ENCODE data around the gene DHX34. TPM values are rescaled to one million over a fixed set of nuclear protein-coding genes. Genes with fewer than 3 reads are reported as not detected.

Gene DHX34
- total and polyA plus RNA-seq, 9 of the 15 experiments (the other 6 are each of a cell fraction or from before 2014, with no cell fraction given) = 0.36 to 42.0 (median 15.0) TPM

- ChIA-PET POLR2A (interaction anchor here (0.6 to 1.2 kb wide), 4 partner anchors 16 to 67 kb away, joined by 3 read pairs; no protein-coding TSS in a partner anchor), CTCF (ENCODE audit: low intra/inter-chr PET ratio) (no interaction called here)
- 78% methylated on average over 3 of the region's 3 CpGs for WGBS (ENCODE audit: insufficient coverage, low coverage, missing lambda C conversion rate)
- peaks cover 57% of the 10 kb centered on the region; the same call in 2 of the 3 replicates for H3K36me3 ChIP-seq (ENCODE audit: control insufficient read depth, insufficient read depth, low read length)
- H3K27me3 ChIP-seq (ENCODE audit: control insufficient read depth in 2 of 2, insufficient read depth in 2 of 2, low read length in 2 of 2) = no peaks in the 10 kb centered on the region
- peaks cover 3% of the 10 kb centered on the region; the same call in 1 of the 2 replicates for H4K20me1 ChIP-seq (replicated peaks; ENCODE audit: control insufficient read depth, insufficient read depth, low read length)
- H3K9ac ChIP-seq (ENCODE audit: insufficient read depth in 1 of 2, low read depth in 2 of 2, low read length in 2 of 2) = no peak overlapping the region
- DNase-seq (ENCODE audit: extremely low read depth in 1 of 4, low spot score in 3 of 4) = peak in 2 of 4 experiments; percentile 49 to 66
- no peaks in the 10 kb centered on the region for H3K9me3 ChIP-seq (replicated peaks; ENCODE audit: control insufficient read depth, insufficient read depth, low read depth, low read length)
- intact Hi-C loops (cut with micrococcal nuclease) (no loop called here), in situ Hi-C loops (cut with MboI) (no loop called here)
- peak; percentile 23 for FAIRE-seq
- H3K4me2 ChIP-seq (ENCODE audit: insufficient read depth, low read length) = peak overlapping the region; percentile 50
- H3K79me2 ChIP-seq (ENCODE audit: control insufficient read depth, insufficient read depth, low read length) = peaks cover 61% of the 10 kb centered on the region
- peaks cover 25 to 32% of the 10 kb centered on the region in 2 experiments for H3K4me1 ChIP-seq (replicated peaks in 1 of 2; ENCODE audit: control insufficient read depth in 2 of 2, insufficient read depth in 2 of 2, low read length in 2 of 2)
- peak; percentile 57 for ATAC-seq
- H2AFZ ChIP-seq (ENCODE audit: low read depth, low read length) = peak overlapping the region; percentile 21; the same call in 1 of the 2 replicates
- no TSS peak for BruUV-seq (replicated peaks)
- peak overlapping the region; percentile 67 for H3K27ac ChIP-seq (ENCODE audit: extremely low read depth, low read depth, low read length)
- peak overlapping the region; percentile 0; the same call in 1 of the 2 replicates for H3K4me3 ChIP-seq
- H3K9me1 ChIP-seq (ENCODE audit: control insufficient read depth, insufficient read depth, low read length) = no peaks in the 10 kb centered on the region
- TF ChIP-seq PML (IDR thresholded peaks at IDR 0.05; ENCODE audit: low read length) = no peak
- peak; percentile 94 for TF ChIP-seq RFX5 (IDR thresholded peaks at IDR 0.05; ENCODE audit: low read depth, low read length)
- TF ChIP-seq RBM15 (IDR thresholded peaks at IDR 0.05; ENCODE audit: insufficient read depth, low read length) = no peak
- TF ChIP-seq MNT (conservative IDR thresholded peaks at IDR 0.05) = no peak
- TF ChIP-seq NEUROD1 (IDR thresholded peaks at IDR 0.05; ENCODE audit: borderline replicate concordance, low read depth, low read length, partially characterized antibody) = no peak
- 0 out of 2 replicates have a peak, but pooled peaks have one; percentile 38 for TF ChIP-seq FOXJ2 (tag; IDR thresholded peaks at IDR 0.05)
- no peak for TF ChIP-seq ZNF134 (CRISPR knock-in tag; conservative IDR thresholded peaks at IDR 0.05)
- no peak for TF ChIP-seq EWSR1 (IDR thresholded peaks at IDR 0.05; ENCODE audit: borderline replicate concordance, low read depth, partially characterized antibody)
- no peak for TF ChIP-seq ZNF830 (CRISPR knock-in tag; IDR thresholded peaks at IDR 0.05)
- TF ChIP-seq NR2C2 (CRISPR knock-in tag; IDR thresholded peaks at IDR 0.05) = no peak
- no peak for TF ChIP-seq NR2C2 (tag; IDR thresholded peaks at IDR 0.05)
- TF ChIP-seq ZNF551 (CRISPR knock-in tag; IDR thresholded peaks at IDR 0.05) = no peak
- TF ChIP-seq ZBTB43 (CRISPR knock-in tag; IDR thresholded peaks at IDR 0.05) = no peak
- no peak for TF ChIP-seq TARDBP (IDR thresholded peaks at IDR 0.05)
- no peak for TF ChIP-seq HDAC8 (tag; IDR thresholded peaks at IDR 0.05)
- TF ChIP-seq FOS (IDR thresholded peaks at IDR 0.05; ENCODE audit: extremely low read depth, insufficient read length) = peak; percentile 29
- TF ChIP-seq MYBL2 (IDR thresholded peaks at IDR 0.05; ENCODE audit: low read depth) = no peak
- no peak for TF ChIP-seq MYBL2 (CRISPR knock-in tag; IDR thresholded peaks at IDR 0.05; ENCODE audit: borderline replicate concordance)
- TF ChIP-seq ZNF280B (CRISPR knock-in tag; IDR thresholded peaks at IDR 0.05) = no peak
Measured at GRCh38 chr19:47351548-47351947, 2.4 kb downstream of the DHX34 start.
